Measurements from ENCODE around the gene LRRC66.

DNA sequence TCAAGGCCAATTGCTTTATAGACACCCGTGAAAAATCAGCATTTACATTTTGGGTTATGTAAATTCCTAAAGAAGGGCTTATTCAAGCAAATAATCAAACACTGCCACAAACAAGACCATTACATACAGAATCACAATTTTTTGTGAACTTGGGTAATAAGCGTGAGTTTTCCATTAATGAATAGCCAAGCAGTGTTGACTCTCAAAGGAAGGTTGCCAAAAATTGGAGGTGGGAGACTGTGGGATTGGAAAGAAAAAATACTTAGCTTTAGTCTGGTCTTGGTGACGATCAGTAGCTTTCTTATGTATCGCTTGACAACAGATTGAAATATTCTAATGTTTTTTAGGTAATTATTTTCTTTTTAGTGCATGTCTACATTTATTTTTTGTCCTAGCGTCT is 20.9 kb downstream of the LRRC66 start:
- TF ChIP-seq, protein P1, sequence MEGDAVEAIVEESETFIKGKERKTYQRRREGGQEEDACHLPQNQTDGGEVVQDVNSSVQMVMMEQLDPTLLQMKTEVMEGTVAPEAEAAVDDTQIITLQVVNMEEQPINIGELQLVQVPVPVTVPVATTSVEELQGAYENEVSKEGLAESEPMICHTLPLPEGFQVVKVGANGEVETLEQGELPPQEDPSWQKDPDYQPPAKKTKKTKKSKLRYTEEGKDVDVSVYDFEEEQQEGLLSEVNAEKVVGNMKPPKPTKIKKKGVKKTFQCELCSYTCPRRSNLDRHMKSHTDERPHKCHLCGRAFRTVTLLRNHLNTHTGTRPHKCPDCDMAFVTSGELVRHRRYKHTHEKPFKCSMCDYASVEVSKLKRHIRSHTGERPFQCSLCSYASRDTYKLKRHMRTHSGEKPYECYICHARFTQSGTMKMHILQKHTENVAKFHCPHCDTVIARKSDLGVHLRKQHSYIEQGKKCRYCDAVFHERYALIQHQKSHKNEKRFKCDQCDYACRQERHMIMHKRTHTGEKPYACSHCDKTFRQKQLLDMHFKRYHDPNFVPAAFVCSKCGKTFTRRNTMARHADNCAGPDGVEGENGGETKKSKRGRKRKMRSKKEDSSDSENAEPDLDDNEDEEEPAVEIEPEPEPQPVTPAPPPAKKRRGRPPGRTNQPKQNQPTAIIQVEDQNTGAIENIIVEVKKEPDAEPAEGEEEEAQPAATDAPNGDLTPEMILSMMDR (IDR thresholded peaks at IDR 0.05) = no peak
- TF ChIP-seq POLR2A (IDR thresholded peaks at IDR 0.05; ENCODE audit: low read depth) (no peak), EP300 (IDR thresholded peaks at IDR 0.05) (no peak)

Measured in esophagus muscularis mucosa (tissue), 4 donors.